ENCODE data around the gene INPP5E. TPM values are rescaled to one million over a fixed set of nuclear protein-coding genes. Genes with fewer than 3 reads are reported as not detected.

Gene INPP5E
- polyA plus RNA-seq, 2 of the 4 experiments (the other 2 are of a cell fraction), result 5.2 to 11.2 TPM

- no peaks in the 10 kb centered on the region; the same call in 2 of the 3 replicates for H3K4me1 ChIP-seq
- FAIRE-seq (no peak), ATAC-seq (no peak), DNase-seq (ENCODE audit: low read depth in 1 of 2, low spot score in 1 of 2) (no peak)
- no peaks in the 10 kb centered on the region for H3K9me3 ChIP-seq
- 96% methylated on average over 23 of the region's 36 CpGs for WGBS (ENCODE audit: missing lambda C conversion rate)
- ChIA-PET POLR2A (no interaction called here), CTCF (no interaction called here)
- H3K4me3 ChIP-seq, result no peak overlapping the region
- no peak overlapping the region for H3K4me2 ChIP-seq
- no peak for TF ChIP-seq POLR2AphosphoS2 (conservative IDR thresholded peaks at IDR 0.05; ENCODE audit: low read length)
- no peak for TF ChIP-seq BCL3 (IDR thresholded peaks at IDR 0.05)
- no peak for TF ChIP-seq JUN (IDR thresholded peaks at IDR 0.05)
- TF ChIP-seq HES2 (IDR thresholded peaks at IDR 0.05), result no peak
- no peak for TF ChIP-seq GATA3 (IDR thresholded peaks at IDR 0.05; ENCODE audit: borderline replicate concordance)
- no peak for TF ChIP-seq CBX2 (IDR thresholded peaks at IDR 0.05; ENCODE audit: borderline replicate concordance, low read depth)
- no peak for TF ChIP-seq MAX (IDR thresholded peaks at IDR 0.05)
- no peak for TF ChIP-seq BHLHE40 (IDR thresholded peaks at IDR 0.05; ENCODE audit: low read depth, low read length)
- no peak for TF ChIP-seq NPAS2 (CRISPR knock-in tag; IDR thresholded peaks at IDR 0.05; ENCODE audit: borderline replicate concordance)
- no peak for TF ChIP-seq SREBF2 (IDR thresholded peaks at IDR 0.05)
- no peak for TF ChIP-seq RNF2 (IDR thresholded peaks at IDR 0.05; ENCODE audit: borderline replicate concordance, low read depth)
- no peak overlapping the region for H3K27ac ChIP-seq
Observed at GRCh38 chr9:136431782-136432350, 7.8 kb downstream of the INPP5E start.

GRCh38 chr9:136430588-136431234, 8.9 kb downstream of the INPP5E start:
- Histone ChIP-seq H3K4me1 (no peaks in the 10 kb centered on the region), H3K27ac (no peak overlapping the region), H3K4me2 (no peak overlapping the region), H3K9me3 (no peaks in the 10 kb centered on the region), H3K4me3 (no peak overlapping the region)
- POLR2A ChIA-PET, result no interaction called here
- peak in 1 of 2 experiments; percentile 29 for DNase-seq (ENCODE audit: low read depth in 1 of 2, low spot score in 1 of 2)
- FAIRE-seq, result no peak
- peak in 1 of 2 experiments; percentile 18; a peak in 3 of 6 replicates for ATAC-seq
- no peak for TF ChIP-seq HEYL (CRISPR knock-in tag; IDR thresholded peaks at IDR 0.05)
- TF ChIP-seq EHMT2 (IDR thresholded peaks at IDR 0.05; ENCODE audit: low read depth), result no peak
- no peak for TF ChIP-seq TFCP2L1 (CRISPR knock-in tag; IDR thresholded peaks at IDR 0.05)
- TF ChIP-seq ZFP36 (IDR thresholded peaks at IDR 0.05; ENCODE audit: borderline replicate concordance, partially characterized antibody), result no peak
- CTCF ChIA-PET, result interaction anchor here (1.2 to 1.8 kb wide), 4 partner anchors 8 to 201 kb away, joined by 4 to 6 read pairs (median 5); no protein-coding TSS in a partner anchor
- 95% methylated on average over 21 of the region's 29 CpGs for WGBS (ENCODE audit: missing lambda C conversion rate)

GRCh38 chr9:136429683-136430491, 9.8 kb downstream of the INPP5E start:
- H3K4me2 ChIP-seq, result no peak overlapping the region
- POLR2A ChIA-PET, result no interaction called here
- WGBS (ENCODE audit: missing lambda C conversion rate), result 84% methylated on average over 30 of the region's 32 CpGs
- peak; percentile 37 to 55; a peak in 5 of 6 replicates for ATAC-seq
- TF ChIP-seq HOXA7 (CRISPR knock-in tag; IDR thresholded peaks at IDR 0.05) (no peak), ESRRA (IDR thresholded peaks at IDR 0.05; ENCODE audit: borderline replicate concordance, low read length) (no peak), NR3C1 (IDR thresholded peaks at IDR 0.05) (no peak), HMGXB4 (CRISPR knock-in tag; IDR thresholded peaks at IDR 0.05; ENCODE audit: borderline replicate concordance) (no peak), RFX5 (IDR thresholded peaks at IDR 0.05) (no peak), HOXB13 (CRISPR knock-in tag; IDR thresholded peaks at IDR 0.05; ENCODE audit: low read depth) (no peak), ELK1 (IDR thresholded peaks at IDR 0.05; ENCODE audit: low read depth, low read length) (no peak), CEBPB (IDR thresholded peaks at IDR 0.05) (no peak), E2F6 (IDR thresholded peaks at IDR 0.05; ENCODE audit: borderline replicate concordance, low read depth) (no peak), SREBF2 (IDR thresholded peaks at IDR 0.05) (no peak), FOXS1 (CRISPR knock-in tag; IDR thresholded peaks at IDR 0.05) (no peak)
- H3K4me1 ChIP-seq, result no peaks in the 10 kb centered on the region
- no peaks in the 10 kb centered on the region for H3K9me3 ChIP-seq
- FAIRE-seq, result no peak
- H3K27ac ChIP-seq, result no peak overlapping the region
- H3K4me3 ChIP-seq, result no peak overlapping the region
- CTCF ChIA-PET, result interaction anchor here (1.0 to 1.8 kb wide), 5 partner anchors 9 to 202 kb away, joined by 3 to 6 read pairs (median 4); no protein-coding TSS in a partner anchor
- DNase-seq (ENCODE audit: low read depth in 1 of 2, low spot score in 1 of 2), result peak in 1 of 2 experiments; percentile 32
